ENCODE measurements around the gene MEIS2.

DNA sequence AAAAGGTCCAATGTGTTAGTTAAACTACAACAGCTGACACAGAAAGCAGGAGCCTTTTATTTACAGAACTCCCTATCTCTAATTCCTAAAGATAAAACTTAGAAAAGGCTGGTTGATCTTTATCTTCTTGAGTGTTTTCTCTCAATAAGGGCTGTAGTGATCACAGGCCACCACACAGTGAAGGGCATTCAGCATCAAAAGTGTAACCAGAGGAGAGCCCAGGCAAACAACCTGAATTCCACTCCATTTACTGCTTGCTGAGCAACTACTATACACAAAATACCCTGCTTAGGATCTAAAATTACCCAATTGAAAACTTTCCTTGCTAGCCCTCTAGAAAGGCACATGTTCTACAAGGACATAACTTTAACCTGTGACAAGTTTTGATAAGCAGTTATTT lies 122.7 kb downstream of the MEIS2 start:
- TF ChIP-seq, protein P1, sequence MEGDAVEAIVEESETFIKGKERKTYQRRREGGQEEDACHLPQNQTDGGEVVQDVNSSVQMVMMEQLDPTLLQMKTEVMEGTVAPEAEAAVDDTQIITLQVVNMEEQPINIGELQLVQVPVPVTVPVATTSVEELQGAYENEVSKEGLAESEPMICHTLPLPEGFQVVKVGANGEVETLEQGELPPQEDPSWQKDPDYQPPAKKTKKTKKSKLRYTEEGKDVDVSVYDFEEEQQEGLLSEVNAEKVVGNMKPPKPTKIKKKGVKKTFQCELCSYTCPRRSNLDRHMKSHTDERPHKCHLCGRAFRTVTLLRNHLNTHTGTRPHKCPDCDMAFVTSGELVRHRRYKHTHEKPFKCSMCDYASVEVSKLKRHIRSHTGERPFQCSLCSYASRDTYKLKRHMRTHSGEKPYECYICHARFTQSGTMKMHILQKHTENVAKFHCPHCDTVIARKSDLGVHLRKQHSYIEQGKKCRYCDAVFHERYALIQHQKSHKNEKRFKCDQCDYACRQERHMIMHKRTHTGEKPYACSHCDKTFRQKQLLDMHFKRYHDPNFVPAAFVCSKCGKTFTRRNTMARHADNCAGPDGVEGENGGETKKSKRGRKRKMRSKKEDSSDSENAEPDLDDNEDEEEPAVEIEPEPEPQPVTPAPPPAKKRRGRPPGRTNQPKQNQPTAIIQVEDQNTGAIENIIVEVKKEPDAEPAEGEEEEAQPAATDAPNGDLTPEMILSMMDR (IDR thresholded peaks at IDR 0.05; ENCODE audit: low read length): no peak
- no peak for TF ChIP-seq EZH2 (IDR thresholded peaks at IDR 0.05; ENCODE audit: borderline replicate concordance, low read length)

All from OCI-LY1 (cell line).